ENCODE measurements around the gene TLL2. TPM values are rescaled to one million over a fixed set of nuclear protein-coding genes. Genes with fewer than 3 reads are reported as not detected.
"Not testable (repeated sequence)": the region's sequence is repeated elsewhere in the genome, so short reads cannot be mapped to it uniquely, and the experiment has no call there.

The TLL2 gene
- total and polyA plus RNA-seq, 11 donors, result 1.8 to 8.6 (median 4.6) TPM

DNA sequence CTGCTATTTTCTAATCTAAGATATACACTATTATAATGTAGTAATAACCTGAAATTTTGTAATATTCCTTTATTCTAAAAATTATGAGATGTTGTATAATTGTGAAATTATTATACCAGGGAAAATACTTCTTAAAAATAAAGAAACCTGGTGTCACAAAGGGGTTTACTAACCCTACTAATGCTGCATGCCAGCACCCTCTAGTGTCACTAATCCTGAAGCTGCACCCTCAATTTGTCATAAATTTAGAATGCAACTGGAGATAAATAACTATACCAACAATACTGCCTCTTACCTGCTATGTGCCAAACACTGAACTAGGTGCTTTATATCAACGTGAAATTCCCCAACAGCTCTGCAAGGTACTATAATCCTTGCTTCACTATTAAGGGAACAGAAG lies 42.3 kb upstream of the TLL2 start:
- Histone ChIP-seq H3K4me3 (no peak overlapping the region), H3K27me3 (no peaks in the 10 kb centered on the region), H3K9me3 (no peaks in the 10 kb centered on the region), H3K36me3 (peaks cover 0 to 82% (median 66%) of the 10 kb centered on the region in 9 donors), H3K4me1 (peaks cover 0 to 5% (median 0%) of the 10 kb centered on the region in 12 donors), H3K27ac (no peak overlapping the region)
- 35 to 58% (median 48%) methylated on average over 1 of the region's 1 CpG for WGBS, 4 donors
- TF ChIP-seq CTCF (IDR thresholded peaks at IDR 0.05), result peak; percentile 13 to 63 (median 46)
- no peak for TF ChIP-seq POLR2A (IDR thresholded peaks at IDR 0.05)
- intact Hi-C loops (cut with DNase I), result loop anchor here in 3 of 10 donors (1.0 to 10.0 kb wide), 4 partner anchors 159 to 179 kb away; no protein-coding TSS in a partner anchor
- DNase-seq (no peak), ATAC-seq (no peak)

GRCh38 chr10:96555330-96555729 lies 41.6 kb upstream of the TLL2 start:
- H3K27me3 ChIP-seq, result no peaks in the 10 kb centered on the region
- peaks cover 0 to 82% (median 67%) of the 10 kb centered on the region in 9 donors for H3K36me3 ChIP-seq
- intact Hi-C loops (cut with DNase I), result loop anchor here in 3 of 10 donors (5.0 to 10.0 kb wide), 3 partner anchors 158 to 178 kb away; no protein-coding TSS in a partner anchor
- no peak for TF ChIP-seq CTCF (IDR thresholded peaks at IDR 0.05)
- no peak for TF ChIP-seq POLR2A (IDR thresholded peaks at IDR 0.05)
- WGBS, 4 donors, result 84 to 91% (median 86%) methylated on average over 3 of the region's 3 CpGs
- H3K9me3 ChIP-seq, result no peaks in the 10 kb centered on the region
- ATAC-seq (no peak), DNase-seq (no peak)
- no peak overlapping the region for H3K27ac ChIP-seq
- no peak overlapping the region for H3K4me3 ChIP-seq
- peaks cover 0 to 5% (median 0%) of the 10 kb centered on the region in 12 donors for H3K4me1 ChIP-seq

DNA sequence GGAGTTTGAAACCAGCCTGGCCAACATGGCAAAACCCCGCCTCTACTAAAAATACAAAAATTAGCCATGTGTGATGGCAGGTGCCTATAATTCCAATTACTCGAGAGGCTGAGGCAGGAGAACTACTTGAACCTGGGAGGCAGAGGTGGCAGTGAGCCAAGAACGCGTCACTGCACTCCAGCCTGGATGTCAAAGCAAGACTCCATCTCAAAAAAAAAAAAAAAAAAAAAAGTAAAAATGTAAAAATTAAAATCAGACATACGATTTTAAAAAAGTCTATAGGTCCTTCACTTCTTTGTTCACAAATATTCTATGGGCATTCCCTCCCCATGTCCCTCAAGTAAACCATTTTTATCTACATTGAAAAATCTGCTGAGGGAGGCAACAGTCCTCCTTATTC lies 34.9 kb upstream of the TLL2 start:
- Histone ChIP-seq H3K4me1 (no peaks in the 10 kb centered on the region), H3K4me3 (no peak overlapping the region), H3K36me3 (peaks cover 0 to 98% (median 80%) of the 10 kb centered on the region in 9 donors), H3K27me3 (no peaks in the 10 kb centered on the region), H3K9me3 (no peaks in the 10 kb centered on the region), H3K27ac (no peak overlapping the region)
- WGBS, 4 donors, result 64 to 70% (median 68%) methylated on average over 5 of the region's 5 CpGs
- intact Hi-C loops (cut with DNase I), result no loop called here
- DNase-seq, result peak in 4 of 5 donors; percentile 29 to 57 (median 46)
- no peak for ATAC-seq
- TF ChIP-seq POLR2A (IDR thresholded peaks at IDR 0.05) (no peak), CTCF (IDR thresholded peaks at IDR 0.05) (no peak)

DNA sequence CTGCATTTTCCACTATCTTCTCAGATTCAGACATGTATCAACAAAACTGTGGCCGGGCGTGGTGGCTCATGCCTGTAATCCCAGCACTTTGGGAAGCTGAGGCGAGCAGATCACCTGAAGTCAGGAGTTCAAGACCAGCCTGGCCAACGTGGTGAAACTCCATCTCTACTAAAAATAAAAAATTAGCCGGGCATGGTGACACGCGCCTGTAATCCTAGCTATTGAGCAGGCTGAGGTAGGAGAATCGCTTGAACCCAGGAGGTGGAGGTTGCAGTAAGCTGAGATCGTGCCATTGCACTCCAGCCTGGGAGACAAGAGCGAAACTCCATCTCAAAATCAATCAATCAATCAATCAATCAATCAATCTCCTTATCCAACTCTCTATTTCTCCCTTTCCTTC lies 31.8 kb upstream of the TLL2 start:
- H3K9me3 ChIP-seq; H3K4me1 ChIP-seq; H3K4me3 ChIP-seq; ATAC-seq; H3K27me3 ChIP-seq; DNase-seq; H3K27ac ChIP-seq; intact Hi-C loops (cut with DNase I): not testable (repeated sequence)
- peaks cover 0 to 98% (median 78%) of the 10 kb centered on the region in 9 donors for H3K36me3 ChIP-seq
- 91 to 94% (median 92%) methylated on average over 10 of the region's 10 CpGs for WGBS, 4 donors

- peaks cover 0 to 85% (median 61%) of the 10 kb centered on the region in 9 donors for H3K36me3 ChIP-seq
- intact Hi-C loops (cut with DNase I), result no loop called here
- ATAC-seq, result no peak
- H3K4me3 ChIP-seq, result no peak overlapping the region
- TF ChIP-seq POLR2A (IDR thresholded peaks at IDR 0.05), result no peak
- TF ChIP-seq CTCF (IDR thresholded peaks at IDR 0.05), result no peak
- no peak overlapping the region for H3K27ac ChIP-seq
- peaks cover 0 to 5% (median 0%) of the 10 kb centered on the region in 12 donors for H3K9me3 ChIP-seq
- DNase-seq, result no peak
- H3K27me3 ChIP-seq, result no peaks in the 10 kb centered on the region
- H3K4me1 ChIP-seq, result no peaks in the 10 kb centered on the region
- 95 to 97% (median 96%) methylated on average over 2 of the region's 2 CpGs for WGBS, 4 donors
These were observed 28.2 kb upstream of the TLL2 start for GRCh38 chr10:96541921-96542320.
